Ovary (tissue), 3 donors: Measurements from ENCODE around the gene SPATA18.

Source experiments
- CTCF ChIP-seq, 3 donors: fragments of 450-650 bp in 2 of 3; fragments of 200-600 bp in 1 of 3; IDR thresholded peaks; one replicate each; pipeline versions ENCODE4 v1.5.1 to v1.8.0; 2016 to 2022; ENCODE audit warnings: antibody characterized with exemption in 3 of 3, mild to moderate bottlenecking in 1 of 3
- EP300 ChIP-seq: sonication (generic); formaldehyde crosslinking; IDR thresholded peaks from one replicate; pipeline ENCODE4 v1.6.1; 2017; ENCODE audit warnings: antibody characterized with exemption
- POLR2A ChIP-seq: fragments of 450-650 bp; IDR thresholded peaks from one replicate; pipeline ENCODE4 v1.6.1; 2017; ENCODE audit warnings: antibody characterized with exemption, mild to moderate bottlenecking, moderate library complexity
- donor health status: DM: no; HTN: no; CAD: no.

- TF ChIP-seq CTCF (IDR thresholded peaks at IDR 0.05) (no peak), POLR2A (no peak), EP300 (no peak)
Measured at GRCh38 chr4:52015366-52015765, 35.7 kb upstream of the SPATA18 start.
